ENCODE measurements around the gene PSMD13. TPM values are rescaled to one million over a fixed set of nuclear protein-coding genes. Genes with fewer than 3 reads are reported as not detected.
"Not testable (repeated sequence)": the region's sequence is repeated elsewhere in the genome, so short reads cannot be mapped to it uniquely, and the experiment has no call there.

Gene PSMD13
- total and polyA plus RNA-seq, 2 experiments from 2014 or later: 91.8 to 146 TPM

DNA sequence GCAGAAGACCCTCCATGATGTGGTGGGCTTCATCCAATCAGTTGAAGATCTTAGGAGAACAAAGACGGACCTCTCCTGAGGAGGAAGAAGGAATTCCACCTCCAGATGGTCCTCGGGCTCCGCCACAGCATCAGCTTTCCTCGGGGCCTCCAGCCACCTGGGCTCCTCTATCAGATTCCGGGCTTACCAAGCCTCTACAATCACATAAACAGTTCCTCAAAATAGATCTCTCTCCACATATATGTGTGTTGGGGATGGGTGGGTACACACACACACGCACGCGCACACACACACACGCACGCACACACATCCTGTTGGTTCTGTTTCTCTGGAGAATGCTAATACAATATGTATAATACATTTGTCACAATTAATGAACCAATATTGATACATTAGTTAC, 22.6 kb downstream of the PSMD13 start:
- Histone ChIP-seq H4K20me1 (ENCODE audit: insufficient read depth, poor library complexity, severe bottlenecking) (no peaks in the 10 kb centered on the region), H3K79me2 (no peaks in the 10 kb centered on the region), H3K4me2 (no peak overlapping the region), H3K4me1 (ENCODE audit: insufficient read depth) (no peaks in the 10 kb centered on the region), H3K36me3 (replicated peaks; ENCODE audit: insufficient read depth, low read depth) (no peaks in the 10 kb centered on the region), H3K4me3 (no peak overlapping the region), H2AFZ (no peak overlapping the region), H3K27ac (no peak overlapping the region), H3K9me2 (replicated peaks; ENCODE audit: insufficient read depth) (no peaks in the 10 kb centered on the region), H3K9me3 (ENCODE audit: low read depth) (no peaks in the 10 kb centered on the region), H3K27me3 (no peaks in the 10 kb centered on the region)
- 89% methylated on average over 10 of the region's 10 CpGs for WGBS (ENCODE audit: low lambda C conversion rate, missing lambda C conversion rate)
- TF ChIP-seq EZH2 (IDR thresholded peaks at IDR 0.05; ENCODE audit: borderline replicate concordance) (no peak), EZH2phosphoT487 (IDR thresholded peaks at IDR 0.05; ENCODE audit: low read depth, severe bottlenecking, unreplicated experiment) (no peak)
- TF ChIP-seq, protein P1, sequence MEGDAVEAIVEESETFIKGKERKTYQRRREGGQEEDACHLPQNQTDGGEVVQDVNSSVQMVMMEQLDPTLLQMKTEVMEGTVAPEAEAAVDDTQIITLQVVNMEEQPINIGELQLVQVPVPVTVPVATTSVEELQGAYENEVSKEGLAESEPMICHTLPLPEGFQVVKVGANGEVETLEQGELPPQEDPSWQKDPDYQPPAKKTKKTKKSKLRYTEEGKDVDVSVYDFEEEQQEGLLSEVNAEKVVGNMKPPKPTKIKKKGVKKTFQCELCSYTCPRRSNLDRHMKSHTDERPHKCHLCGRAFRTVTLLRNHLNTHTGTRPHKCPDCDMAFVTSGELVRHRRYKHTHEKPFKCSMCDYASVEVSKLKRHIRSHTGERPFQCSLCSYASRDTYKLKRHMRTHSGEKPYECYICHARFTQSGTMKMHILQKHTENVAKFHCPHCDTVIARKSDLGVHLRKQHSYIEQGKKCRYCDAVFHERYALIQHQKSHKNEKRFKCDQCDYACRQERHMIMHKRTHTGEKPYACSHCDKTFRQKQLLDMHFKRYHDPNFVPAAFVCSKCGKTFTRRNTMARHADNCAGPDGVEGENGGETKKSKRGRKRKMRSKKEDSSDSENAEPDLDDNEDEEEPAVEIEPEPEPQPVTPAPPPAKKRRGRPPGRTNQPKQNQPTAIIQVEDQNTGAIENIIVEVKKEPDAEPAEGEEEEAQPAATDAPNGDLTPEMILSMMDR (IDR thresholded peaks at IDR 0.05; ENCODE audit: poor library complexity): no peak
- no peak for DNase-seq (ENCODE audit: low spot score)

DNA sequence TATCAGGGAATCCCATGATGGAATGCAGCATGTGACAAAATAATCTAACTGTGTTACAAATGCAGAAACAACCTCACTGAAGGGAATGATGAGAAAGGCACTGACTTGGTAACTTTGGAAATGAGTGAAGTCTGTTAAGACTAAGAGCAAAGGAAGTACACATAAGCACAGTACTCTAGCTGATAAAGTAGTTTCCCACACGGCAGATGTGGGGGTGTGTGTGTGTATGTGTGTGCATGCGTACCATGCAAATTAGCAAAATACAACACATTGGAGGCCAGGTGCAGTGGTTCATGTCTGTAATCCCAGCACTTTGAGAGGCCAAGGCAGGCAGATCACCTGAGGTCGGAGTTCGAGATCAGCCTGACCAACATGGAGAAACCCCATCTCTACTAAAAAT, 24.8 kb downstream of the PSMD13 start:
- H3K4me2 ChIP-seq: no peak overlapping the region
- no peaks in the 10 kb centered on the region for H4K20me1 ChIP-seq (ENCODE audit: insufficient read depth, poor library complexity, severe bottlenecking)
- no peaks in the 10 kb centered on the region for H3K9me2 ChIP-seq (replicated peaks; ENCODE audit: insufficient read depth)
- H3K9me3 ChIP-seq (ENCODE audit: low read depth): no peaks in the 10 kb centered on the region
- H2AFZ ChIP-seq: no peak overlapping the region
- H3K4me3 ChIP-seq: no peak overlapping the region
- no peaks in the 10 kb centered on the region for H3K79me2 ChIP-seq
- TF ChIP-seq EZH2phosphoT487 (IDR thresholded peaks at IDR 0.05; ENCODE audit: low read depth, severe bottlenecking, unreplicated experiment) (no peak), EZH2 (IDR thresholded peaks at IDR 0.05; ENCODE audit: borderline replicate concordance) (no peak)
- no peaks in the 10 kb centered on the region for H3K36me3 ChIP-seq (replicated peaks; ENCODE audit: insufficient read depth, low read depth)
- no peak overlapping the region for H3K27ac ChIP-seq
- DNase-seq (ENCODE audit: low spot score): no peak
- H3K27me3 ChIP-seq: no peaks in the 10 kb centered on the region
- H3K4me1 ChIP-seq (ENCODE audit: insufficient read depth): no peaks in the 10 kb centered on the region
- 88% methylated on average over 4 of the region's 4 CpGs for WGBS (ENCODE audit: low lambda C conversion rate, missing lambda C conversion rate)

- WGBS (ENCODE audit: low lambda C conversion rate, missing lambda C conversion rate): 94% methylated on average over 5 of the region's 13 CpGs
- Histone ChIP-seq H3K9me2 (replicated peaks; ENCODE audit: insufficient read depth) (no peaks in the 10 kb centered on the region), H2AFZ (no peak overlapping the region), H3K4me3 (no peak overlapping the region), H3K27ac (no peak overlapping the region), H4K20me1 (ENCODE audit: insufficient read depth, poor library complexity, severe bottlenecking) (no peaks in the 10 kb centered on the region), H3K36me3 (replicated peaks; ENCODE audit: insufficient read depth, low read depth) (no peaks in the 10 kb centered on the region), H3K79me2 (no peaks in the 10 kb centered on the region), H3K27me3 (no peaks in the 10 kb centered on the region), H3K4me1 (ENCODE audit: insufficient read depth) (peaks cover 7% of the 10 kb centered on the region), H3K4me2 (no peak overlapping the region), H3K9me3 (ENCODE audit: low read depth) (no peaks in the 10 kb centered on the region)
- TF ChIP-seq, protein P1 (IDR thresholded peaks at IDR 0.05; ENCODE audit: poor library complexity): no peak
- TF ChIP-seq EZH2 (IDR thresholded peaks at IDR 0.05; ENCODE audit: borderline replicate concordance) (no peak), EZH2phosphoT487 (IDR thresholded peaks at IDR 0.05; ENCODE audit: low read depth, severe bottlenecking, unreplicated experiment) (no peak)
- DNase-seq (ENCODE audit: low spot score): no peak
These were observed 30.1 kb downstream of the PSMD13 start for GRCh38 chr11:266676-267439.

DNA sequence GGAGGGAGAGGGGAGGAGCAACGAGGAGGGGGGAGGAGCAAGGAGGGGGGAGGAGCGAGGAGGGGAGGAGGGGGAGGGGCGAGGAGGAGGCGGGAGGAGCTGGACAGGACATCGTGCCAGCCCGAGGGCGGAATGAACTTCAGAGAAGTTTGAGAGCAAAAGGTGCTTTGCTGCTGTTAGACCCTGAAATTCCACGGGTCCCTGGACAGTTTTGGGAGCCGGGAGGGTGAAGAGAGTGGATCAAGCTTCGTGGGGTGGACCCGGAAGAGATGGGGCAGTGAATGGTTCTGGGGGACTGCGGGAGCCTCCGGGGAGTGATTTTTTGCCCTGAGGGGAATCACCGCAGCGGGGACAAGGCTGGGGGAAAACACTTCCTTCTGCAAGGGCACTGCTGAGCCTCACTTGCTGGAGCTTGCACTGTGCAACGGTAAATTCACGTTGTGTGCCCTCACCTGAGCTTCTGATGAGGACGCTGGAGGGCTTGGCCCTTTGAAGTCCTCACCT, 30.8 kb downstream of the PSMD13 start:
- Histone ChIP-seq H3K9me2 (replicated peaks; ENCODE audit: insufficient read depth) (no peaks in the 10 kb centered on the region), H2AFZ (no peak overlapping the region), H3K9me3 (ENCODE audit: low read depth) (no peaks in the 10 kb centered on the region), H3K79me2 (no peaks in the 10 kb centered on the region), H3K36me3 (replicated peaks; ENCODE audit: insufficient read depth, low read depth) (no peaks in the 10 kb centered on the region), H3K4me3 (no peak overlapping the region), H3K27me3 (no peaks in the 10 kb centered on the region), H3K27ac (no peak overlapping the region), H4K20me1 (ENCODE audit: insufficient read depth, poor library complexity, severe bottlenecking) (no peaks in the 10 kb centered on the region), H3K4me2 (no peak overlapping the region), H3K4me1 (ENCODE audit: insufficient read depth) (peaks cover 7% of the 10 kb centered on the region)
- TF ChIP-seq EZH2 (IDR thresholded peaks at IDR 0.05; ENCODE audit: borderline replicate concordance) (no peak), EZH2phosphoT487 (IDR thresholded peaks at IDR 0.05; ENCODE audit: low read depth, severe bottlenecking, unreplicated experiment) (no peak)
- TF ChIP-seq, protein P1 (IDR thresholded peaks at IDR 0.05; ENCODE audit: poor library complexity): no peak
- no peak for DNase-seq (ENCODE audit: low spot score)
- WGBS (ENCODE audit: low lambda C conversion rate, missing lambda C conversion rate): 83% methylated on average over 8 of the region's 18 CpGs

GRCh38 chr11:268716-269145, 32.0 kb downstream of the PSMD13 start:
- H3K27me3 ChIP-seq; H4K20me1 ChIP-seq (ENCODE audit: insufficient read depth, poor library complexity, severe bottlenecking); H3K4me1 ChIP-seq (ENCODE audit: insufficient read depth); H3K4me3 ChIP-seq; H3K4me2 ChIP-seq; H2AFZ ChIP-seq; H3K9me2 ChIP-seq (replicated peaks; ENCODE audit: insufficient read depth); H3K9me3 ChIP-seq (ENCODE audit: low read depth); H3K79me2 ChIP-seq; H3K27ac ChIP-seq; H3K36me3 ChIP-seq (replicated peaks; ENCODE audit: insufficient read depth, low read depth): not testable (repeated sequence)
- peak; percentile 3 for DNase-seq (ENCODE audit: low spot score)
- WGBS (ENCODE audit: low lambda C conversion rate, missing lambda C conversion rate): 82% methylated on average over 16 of the region's 16 CpGs

Measured in hepatocyte (in vitro differentiated cells).